ENCODE measurements around the gene GARNL3.

The GARNL3 gene, protein sequence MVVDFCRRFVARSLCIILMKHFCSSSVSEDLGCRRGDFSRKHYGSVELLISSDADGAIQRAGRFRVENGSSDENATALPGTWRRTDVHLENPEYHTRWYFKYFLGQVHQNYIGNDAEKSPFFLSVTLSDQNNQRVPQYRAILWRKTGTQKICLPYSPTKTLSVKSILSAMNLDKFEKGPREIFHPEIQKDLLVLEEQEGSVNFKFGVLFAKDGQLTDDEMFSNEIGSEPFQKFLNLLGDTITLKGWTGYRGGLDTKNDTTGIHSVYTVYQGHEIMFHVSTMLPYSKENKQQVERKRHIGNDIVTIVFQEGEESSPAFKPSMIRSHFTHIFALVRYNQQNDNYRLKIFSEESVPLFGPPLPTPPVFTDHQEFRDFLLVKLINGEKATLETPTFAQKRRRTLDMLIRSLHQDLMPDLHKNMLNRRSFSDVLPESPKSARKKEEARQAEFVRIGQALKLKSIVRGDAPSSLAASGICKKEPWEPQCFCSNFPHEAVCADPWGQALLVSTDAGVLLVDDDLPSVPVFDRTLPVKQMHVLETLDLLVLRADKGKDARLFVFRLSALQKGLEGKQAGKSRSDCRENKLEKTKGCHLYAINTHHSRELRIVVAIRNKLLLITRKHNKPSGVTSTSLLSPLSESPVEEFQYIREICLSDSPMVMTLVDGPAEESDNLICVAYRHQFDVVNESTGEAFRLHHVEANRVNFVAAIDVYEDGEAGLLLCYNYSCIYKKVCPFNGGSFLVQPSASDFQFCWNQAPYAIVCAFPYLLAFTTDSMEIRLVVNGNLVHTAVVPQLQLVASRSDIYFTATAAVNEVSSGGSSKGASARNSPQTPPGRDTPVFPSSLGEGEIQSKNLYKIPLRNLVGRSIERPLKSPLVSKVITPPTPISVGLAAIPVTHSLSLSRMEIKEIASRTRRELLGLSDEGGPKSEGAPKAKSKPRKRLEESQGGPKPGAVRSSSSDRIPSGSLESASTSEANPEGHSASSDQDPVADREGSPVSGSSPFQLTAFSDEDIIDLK

GRCh38 chr9:127264462-127265219 is at the start of gene GARNL3:
Gene GARNL3, plus strand, starts transcription at chr9:127264774. Its CDS starts 104 bp downstream, at chr9:127264878.
- no peak for DNase-seq (ENCODE audit: extremely low read depth in 1 of 2, low read depth in 1 of 2)

GRCh38 chr9:127215268-127216209 is 49.0 kb upstream of the GARNL3 start:
- no peak for DNase-seq (ENCODE audit: extremely low read depth in 1 of 2, low read depth in 1 of 2)

DNA sequence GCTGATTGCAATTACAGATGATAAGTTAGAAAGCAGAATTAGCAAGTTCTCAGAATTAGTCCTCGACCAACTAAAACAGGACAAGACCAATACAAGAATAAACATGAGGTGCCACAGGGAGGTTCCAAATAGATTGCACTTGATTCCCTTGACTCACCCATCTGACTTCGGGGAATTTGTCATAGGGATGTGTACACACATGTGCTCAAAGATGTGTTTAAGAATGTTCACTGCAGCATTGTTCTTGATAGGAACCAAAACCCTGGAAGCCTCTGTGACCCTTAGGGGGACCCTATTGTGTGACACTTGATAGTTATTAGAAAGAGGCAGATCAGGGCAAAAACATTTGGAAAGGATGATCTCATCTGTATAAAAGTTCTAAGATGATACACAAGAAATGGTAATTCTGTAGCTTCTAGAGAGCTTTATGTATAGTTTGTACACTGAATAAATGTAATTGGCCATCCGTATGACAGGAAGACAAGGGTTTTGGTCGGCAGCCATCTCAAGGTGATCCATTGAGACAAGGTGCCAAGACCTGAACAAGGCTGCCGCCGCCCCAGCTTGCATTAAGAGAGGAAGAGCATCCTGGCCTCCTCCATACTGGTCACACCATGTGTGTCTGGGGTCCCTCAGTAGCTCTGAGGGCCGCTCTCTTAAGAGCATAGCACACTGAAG is 48.2 kb upstream of the GARNL3 start:
- no peak for DNase-seq (ENCODE audit: extremely low read depth in 1 of 2, low read depth in 1 of 2)

GRCh38 chr9:127216888-127217217 is 47.7 kb upstream of the GARNL3 start:
- no peak for DNase-seq (ENCODE audit: extremely low read depth in 1 of 2, low read depth in 1 of 2)

GRCh38 chr9:127218818-127219217 is 45.8 kb upstream of the GARNL3 start:
- no peak for DNase-seq (ENCODE audit: extremely low read depth in 1 of 2, low read depth in 1 of 2)

- no peak for DNase-seq (ENCODE audit: extremely low read depth in 1 of 2, low read depth in 1 of 2)
These were observed 45.1 kb upstream of the GARNL3 start for GRCh38 chr9:127219520-127219919.

- no peak for DNase-seq (ENCODE audit: extremely low read depth in 1 of 2, low read depth in 1 of 2)
These were observed 42.9 kb upstream of the GARNL3 start for GRCh38 chr9:127221695-127222094.

- DNase-seq (ENCODE audit: extremely low read depth in 1 of 2, low read depth in 1 of 2): no peak
These were observed 42.0 kb upstream of the GARNL3 start for GRCh38 chr9:127222388-127223095.

- DNase-seq (ENCODE audit: extremely low read depth in 1 of 2, low read depth in 1 of 2): no peak
These were observed 41.3 kb upstream of the GARNL3 start for GRCh38 chr9:127223266-127223665.

DNA sequence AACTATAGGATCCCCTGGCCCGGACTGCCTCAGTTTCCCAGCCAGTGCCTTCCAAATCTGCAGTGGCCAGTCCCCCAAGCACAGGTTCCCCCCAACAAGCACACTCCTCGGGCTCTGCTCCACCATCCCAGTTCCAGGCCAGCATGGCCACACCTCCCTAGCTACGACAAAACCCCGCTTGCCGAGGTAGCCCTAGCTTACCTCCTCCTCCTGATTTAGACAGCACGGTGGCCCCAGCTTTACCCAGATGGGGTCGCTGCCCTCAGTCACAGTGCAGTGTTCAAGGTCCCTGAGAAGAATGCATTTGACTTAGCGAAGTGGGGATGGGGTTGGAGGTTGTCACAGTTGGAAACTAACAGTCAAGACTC is 40.8 kb upstream of the GARNL3 start:
- no peak for DNase-seq (ENCODE audit: extremely low read depth in 1 of 2, low read depth in 1 of 2)

DNA sequence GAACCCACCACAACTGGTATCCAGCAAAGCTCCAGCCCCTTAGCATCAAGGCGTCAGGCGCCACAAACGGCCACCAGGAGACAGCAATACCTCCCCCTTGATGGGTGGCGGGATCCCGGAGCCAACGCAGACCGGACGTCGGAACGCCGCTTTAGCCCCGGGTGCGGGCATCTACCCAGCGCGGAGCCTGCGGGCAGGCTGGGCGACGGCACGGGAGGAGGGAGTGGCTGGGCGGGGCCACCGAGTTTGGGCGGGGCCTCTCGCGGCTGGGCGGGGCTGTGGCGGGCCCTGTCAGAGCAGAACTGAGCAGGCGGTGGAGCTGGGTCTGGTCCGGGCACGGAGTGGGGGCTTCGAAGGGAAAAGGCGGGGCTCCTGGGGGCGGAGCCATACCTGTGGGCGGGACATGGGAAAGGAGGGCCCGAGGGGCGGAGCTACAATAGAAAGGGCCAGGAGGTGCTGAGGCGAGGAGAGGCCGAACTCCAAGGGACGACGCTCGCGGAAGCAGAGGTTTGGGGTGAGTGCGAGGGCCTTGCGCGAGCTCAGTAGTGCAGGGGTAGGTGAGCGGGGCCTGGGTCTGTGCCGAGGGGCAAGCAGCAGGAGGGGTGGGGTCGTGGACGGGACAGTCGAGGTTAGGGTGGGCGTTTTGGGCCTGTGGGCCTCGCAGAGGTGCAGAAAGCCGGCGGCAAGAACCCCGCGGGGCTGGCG is 40.2 kb upstream of the GARNL3 start:
- DNase-seq (ENCODE audit: extremely low read depth in 1 of 2, low read depth in 1 of 2): peak; percentile 64 to 81

DNA sequence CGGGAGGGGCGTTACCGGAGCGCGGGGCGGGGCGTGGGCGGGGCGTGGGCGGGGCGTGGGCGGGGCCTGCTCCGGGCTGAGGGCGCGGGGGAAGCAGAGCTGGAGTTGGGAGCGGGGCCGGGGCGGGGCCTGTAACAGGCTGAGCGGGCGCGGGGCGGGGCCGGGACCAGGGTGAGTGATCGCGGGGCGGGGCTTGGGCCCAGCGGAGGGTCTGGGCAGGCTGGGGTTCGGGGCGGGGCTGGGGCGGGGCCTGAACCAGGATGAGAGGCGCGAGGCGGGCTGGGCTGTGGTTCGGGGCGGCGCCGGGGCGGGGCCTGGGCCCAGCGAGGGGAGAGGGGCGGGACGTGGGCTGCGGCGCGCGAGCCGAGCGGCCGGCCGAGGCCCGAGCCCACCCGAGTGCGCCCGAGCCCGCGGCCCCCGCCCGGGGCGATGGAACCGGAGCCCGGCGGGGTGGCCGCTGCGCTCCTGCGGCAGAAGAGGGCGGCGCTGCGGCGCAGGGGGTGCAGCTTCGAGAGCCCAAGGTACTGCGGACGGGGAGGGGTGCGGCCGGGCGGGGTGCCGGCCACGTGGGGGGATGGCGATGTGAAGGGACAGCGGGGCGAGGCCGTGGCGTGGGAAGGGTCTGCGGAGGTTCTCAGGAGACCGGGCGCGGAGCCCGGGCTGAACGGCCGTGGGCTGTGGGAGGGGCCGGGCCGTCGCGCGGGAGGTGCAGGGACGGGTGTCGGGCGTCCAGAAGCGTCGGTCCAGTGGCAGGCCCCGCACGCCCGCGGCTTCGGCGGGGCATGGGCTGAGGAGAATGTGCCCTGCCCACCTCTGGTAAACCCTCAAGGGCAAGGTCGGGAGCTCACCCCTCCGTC is 39.5 kb upstream of the GARNL3 start:
- peak; percentile 74 to 87 for DNase-seq (ENCODE audit: extremely low read depth in 1 of 2, low read depth in 1 of 2)

- DNase-seq (ENCODE audit: extremely low read depth in 1 of 2, low read depth in 1 of 2): no peak
These were observed 38.6 kb upstream of the GARNL3 start for GRCh38 chr9:127225801-127226625.

GRCh38 chr9:127229691-127230417 is 34.7 kb upstream of the GARNL3 start:
- no peak for DNase-seq (ENCODE audit: extremely low read depth in 1 of 2, low read depth in 1 of 2)

DNA sequence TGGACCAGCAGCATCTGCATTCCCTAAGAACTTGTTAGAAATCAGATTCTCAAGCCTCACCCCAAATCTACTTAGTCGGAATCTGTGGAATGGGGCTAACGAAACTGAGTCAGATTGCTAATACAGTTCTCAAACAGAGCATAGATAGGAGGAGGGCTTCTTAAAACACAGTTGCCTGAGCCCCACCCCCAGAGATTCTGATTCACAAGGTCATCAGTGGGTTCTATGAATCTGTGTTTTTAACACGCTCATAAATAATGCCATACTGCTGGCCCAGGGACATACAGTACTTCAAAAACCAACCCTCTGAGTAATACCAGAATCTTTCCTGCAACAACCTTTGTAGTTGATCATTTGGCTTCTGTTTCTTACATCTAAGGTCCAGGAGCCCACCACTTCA is 32.9 kb upstream of the GARNL3 start:
- no peak for DNase-seq (ENCODE audit: extremely low read depth in 1 of 2, low read depth in 1 of 2)

All from stimulated activated CD8-positive, alpha-beta memory T cell treated with anti-CD3 and anti-CD28 coated beads, Interleukin-7, amount 100 ng/mL, for 48 hours (primary cell).